Smooth muscle cell (in vitro differentiated cells): Measurements from ENCODE around the gene KCNAB1. TPM values are rescaled to one million over a fixed set of nuclear protein-coding genes. Genes with fewer than 3 reads are reported as not detected.
"Not testable (repeated sequence)": the region's sequence is repeated elsewhere in the genome, so short reads cannot be mapped to it uniquely, and the experiment has no call there.

ENCODE experiments used
- DNase-seq: peaks from one replicate; lab custom pipeline; 2025; ENCODE audit not compliant: unreplicated experiment; lab: John Stamatoyannopoulos, UW
- H2AFZ ChIP-seq: fragments of 200-600 bp; sonication (generic); 2 replicates; pipeline ENCODE4 v1.6.0; 2016; ENCODE audit warnings: antibody characterized with exemption, low read depth, mild to moderate bottlenecking
- H3F3A ChIP-seq: fragments of 200-600 bp; sonication (generic); 2 replicates; pipeline ENCODE4 v1.6.0; 2017; ENCODE audit warnings: antibody characterized with exemption, low read depth
- H3K27ac ChIP-seq: fragments of 200-600 bp; sonication (generic); 2 replicates; pipeline ENCODE4 v1.5.1; 2016; ENCODE audit warnings: low read depth, mild to moderate bottlenecking
- H3K27me3 ChIP-seq: fragments of 200-600 bp; sonication (generic); 2 replicates; pipeline ENCODE4 v1.6.1; 2016; ENCODE audit warnings: low read depth, mild to moderate bottlenecking
- H3K36me3 ChIP-seq: fragments of 200-600 bp; sonication (generic); 2 replicates; pipeline ENCODE4 v1.5.1; 2016; ENCODE audit warnings: low read depth
- H3K4me1 ChIP-seq: fragments of 200-600 bp; sonication (generic); 2 replicates; pipeline ENCODE4 v1.5.1; 2016; ENCODE audit warnings: low read depth
- H3K4me2 ChIP-seq: fragments of 200-600 bp; sonication (generic); 2 replicates; pipeline ENCODE4 v1.6.0; 2016; ENCODE audit warnings: mild to moderate bottlenecking
- H3K4me3 ChIP-seq: fragments of 200-600 bp; sonication (generic); 2 replicates; pipeline ENCODE4 v1.5.1; 2016; ENCODE audit warnings: mild to moderate bottlenecking
- H3K79me2 ChIP-seq: fragments of 200-600 bp; sonication (generic); 2 replicates; pipeline ENCODE4 v1.6.0; 2016; ENCODE audit warnings: low read depth, mild to moderate bottlenecking
- H3K9ac ChIP-seq: fragments of 200-600 bp; sonication (generic); 2 replicates; pipeline ENCODE4 v1.6.0; 2016; ENCODE audit warnings: low read depth
- H3K9me3 ChIP-seq: fragments of 200-600 bp; sonication (generic); replicated peaks from 2 replicates; pipeline ENCODE4 v1.5.1; 2016; ENCODE audit warnings: low read depth
- H4K20me1 ChIP-seq: fragments of 200-600 bp; sonication (generic); 2 replicates; pipeline ENCODE4 v1.6.0; 2016; ENCODE audit warnings: low read depth
- WGBS: methylation state at CpG from one replicate; pipeline ENCODE4 v1.1.7; 2016; ENCODE audit warnings: low lambda C conversion rate; 5-methylcytosine and 5-hydroxymethylcytosine counted together
- polyA plus RNA-seq: library from polyadenylated mRNA; unstranded; fragments of >200 nt; fragmentation: Nextera tagmentation; extraction: Ambion mirVana; gene quantifications from 2 replicates; pipeline ENCODE4 v1.2.1, GENCODE V29; 2016
- total RNA-seq: library from RNA; depleted of rRNA; stranded (reverse); fragments of >200 nt; gene quantifications from 2 replicates; pipeline ENCODE4 v1.2.3, GENCODE V29; 2014
- TF ChIP-seq, protein P1 (sequence below): fragments of 200-600 bp; sonication (generic); IDR thresholded peaks from 2 replicates; pipeline ENCODE4 v1.5.1; 2017; ENCODE audit warnings: borderline replicate concordance, mild to moderate bottlenecking, antibody characterized with exemption; ENCODE audit not compliant: insufficient read depth, poor library complexity, severe bottlenecking

Gene KCNAB1
- total and polyA plus RNA-seq, 2 experiments from 2014 or later: 0.36 to 1.0 TPM

DNA sequence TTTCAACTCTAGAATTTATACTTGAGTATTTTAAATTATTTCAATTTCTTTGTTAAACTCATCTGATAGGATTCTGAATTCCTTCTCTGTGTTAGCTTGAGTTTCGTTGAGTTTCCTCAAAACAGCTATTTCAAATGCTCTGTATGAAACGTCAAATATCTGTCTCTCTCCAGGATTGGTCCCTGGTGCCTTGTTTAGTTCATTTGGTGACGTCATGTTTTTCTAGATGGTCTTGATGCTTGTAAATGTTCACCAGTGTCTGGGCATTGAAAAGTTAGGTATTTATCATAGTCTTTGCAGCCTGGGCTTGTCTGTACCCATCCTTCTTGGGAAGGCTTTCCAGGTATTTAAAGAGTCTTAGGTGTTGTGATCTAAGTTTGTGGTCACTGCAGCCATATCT, 151.1 kb downstream of the KCNAB1 start:
- no peak overlapping the region for H3K4me3 ChIP-seq
- no peaks in the 10 kb centered on the region for H3F3A ChIP-seq
- no peaks in the 10 kb centered on the region for H3K27me3 ChIP-seq
- no peaks in the 10 kb centered on the region for H3K4me1 ChIP-seq
- no peaks in the 10 kb centered on the region for H3K9me3 ChIP-seq
- TF ChIP-seq, protein P1, sequence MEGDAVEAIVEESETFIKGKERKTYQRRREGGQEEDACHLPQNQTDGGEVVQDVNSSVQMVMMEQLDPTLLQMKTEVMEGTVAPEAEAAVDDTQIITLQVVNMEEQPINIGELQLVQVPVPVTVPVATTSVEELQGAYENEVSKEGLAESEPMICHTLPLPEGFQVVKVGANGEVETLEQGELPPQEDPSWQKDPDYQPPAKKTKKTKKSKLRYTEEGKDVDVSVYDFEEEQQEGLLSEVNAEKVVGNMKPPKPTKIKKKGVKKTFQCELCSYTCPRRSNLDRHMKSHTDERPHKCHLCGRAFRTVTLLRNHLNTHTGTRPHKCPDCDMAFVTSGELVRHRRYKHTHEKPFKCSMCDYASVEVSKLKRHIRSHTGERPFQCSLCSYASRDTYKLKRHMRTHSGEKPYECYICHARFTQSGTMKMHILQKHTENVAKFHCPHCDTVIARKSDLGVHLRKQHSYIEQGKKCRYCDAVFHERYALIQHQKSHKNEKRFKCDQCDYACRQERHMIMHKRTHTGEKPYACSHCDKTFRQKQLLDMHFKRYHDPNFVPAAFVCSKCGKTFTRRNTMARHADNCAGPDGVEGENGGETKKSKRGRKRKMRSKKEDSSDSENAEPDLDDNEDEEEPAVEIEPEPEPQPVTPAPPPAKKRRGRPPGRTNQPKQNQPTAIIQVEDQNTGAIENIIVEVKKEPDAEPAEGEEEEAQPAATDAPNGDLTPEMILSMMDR: no peak
- no peaks in the 10 kb centered on the region for H4K20me1 ChIP-seq
- no peak overlapping the region for H3K27ac ChIP-seq
- H3K4me2 ChIP-seq: no peak overlapping the region
- H2AFZ ChIP-seq: no peak overlapping the region
- DNase-seq: no peak
- H3K9ac ChIP-seq: no peak overlapping the region
- 88% methylated on average over 3 of the region's 3 CpGs for WGBS
- no peaks in the 10 kb centered on the region for H3K79me2 ChIP-seq
- H3K36me3 ChIP-seq: no peaks in the 10 kb centered on the region

DNA sequence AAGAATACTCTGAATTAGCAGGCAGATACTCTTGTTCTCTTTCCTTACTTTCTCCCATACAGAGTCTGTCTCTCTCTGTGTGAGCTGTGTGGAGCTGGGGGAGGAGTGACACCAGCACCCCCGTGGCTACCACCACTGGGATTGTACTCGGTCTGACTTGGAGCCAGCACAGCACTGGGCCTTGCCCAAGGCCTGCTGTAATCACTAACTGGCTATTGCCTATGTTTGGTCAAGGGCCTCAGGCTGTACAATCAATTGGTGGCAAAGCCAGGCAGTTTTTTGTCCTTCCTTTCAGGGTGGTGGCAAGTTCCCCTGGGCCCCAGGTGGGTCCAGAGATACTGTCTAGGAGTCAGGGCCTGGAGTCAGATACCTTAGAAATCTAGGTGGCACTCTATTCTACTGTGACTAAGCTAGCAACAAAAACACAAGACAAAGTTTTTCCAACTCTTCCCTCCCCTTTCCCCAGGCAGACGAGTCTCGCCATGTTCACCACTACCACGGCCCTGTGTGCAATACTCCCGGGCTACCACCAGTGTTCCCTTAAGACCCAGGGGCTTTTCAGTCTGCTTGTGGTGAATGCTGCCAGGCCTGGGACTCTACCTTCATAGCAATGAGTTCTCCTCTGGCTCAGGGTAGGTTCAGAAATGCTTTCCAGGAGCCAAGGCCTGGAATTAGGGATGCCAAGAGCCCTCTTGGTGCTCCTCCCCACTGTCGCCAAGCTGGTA, 151.8 kb downstream of the KCNAB1 start:
- TF ChIP-seq, protein P1: no peak
- DNase-seq: no peak
- Histone ChIP-seq H4K20me1 (no peaks in the 10 kb centered on the region), H3F3A (no peaks in the 10 kb centered on the region), H3K4me1 (no peaks in the 10 kb centered on the region), H3K9me3 (no peaks in the 10 kb centered on the region), H3K4me2 (no peak overlapping the region), H3K27me3 (no peaks in the 10 kb centered on the region), H3K79me2 (no peaks in the 10 kb centered on the region), H3K27ac (no peak overlapping the region), H3K36me3 (no peaks in the 10 kb centered on the region), H3K9ac (no peak overlapping the region), H2AFZ (no peak overlapping the region), H3K4me3 (no peak overlapping the region)
- WGBS: 92% methylated on average over 7 of the region's 7 CpGs

DNA sequence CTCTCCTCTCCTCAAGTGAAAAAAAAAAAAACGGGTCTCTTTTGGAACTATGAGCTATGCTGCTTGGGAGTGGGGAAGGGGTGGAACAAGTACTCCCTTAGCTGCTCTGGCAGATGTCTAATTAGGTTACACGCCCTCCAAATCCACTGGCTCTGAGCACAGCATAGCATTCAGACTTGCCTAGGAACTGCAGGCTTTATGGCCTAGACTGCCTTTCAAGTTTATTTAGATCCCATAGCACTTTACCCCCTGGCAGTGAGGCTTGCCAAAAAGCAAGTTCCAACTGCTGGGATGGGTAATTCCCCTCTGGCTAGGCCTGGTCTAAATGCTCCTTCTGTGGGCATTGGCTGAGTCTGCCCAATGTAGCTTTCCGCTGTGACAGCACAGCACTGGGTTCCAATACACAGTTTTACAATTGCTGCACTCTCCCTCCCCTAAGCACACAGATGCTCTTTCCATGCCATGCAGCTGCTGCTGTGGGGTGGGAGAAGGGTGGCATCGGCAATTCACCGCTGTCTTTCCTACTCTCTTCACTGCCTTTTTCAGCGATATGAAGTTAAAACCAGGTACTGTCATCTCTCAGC, 152.8 kb downstream of the KCNAB1 start:
- H4K20me1 ChIP-seq: no peaks in the 10 kb centered on the region
- no peak overlapping the region for H2AFZ ChIP-seq
- DNase-seq: no peak
- H3F3A ChIP-seq: no peaks in the 10 kb centered on the region
- no peak overlapping the region for H3K4me3 ChIP-seq
- no peaks in the 10 kb centered on the region for H3K4me1 ChIP-seq
- H3K9me3 ChIP-seq: no peaks in the 10 kb centered on the region
- no peak overlapping the region for H3K4me2 ChIP-seq
- no peak overlapping the region for H3K27ac ChIP-seq
- no peaks in the 10 kb centered on the region for H3K27me3 ChIP-seq
- H3K9ac ChIP-seq: no peak overlapping the region
- H3K36me3 ChIP-seq: no peaks in the 10 kb centered on the region
- H3K79me2 ChIP-seq: no peaks in the 10 kb centered on the region
- TF ChIP-seq, protein P1: no peak
- 90% methylated on average over 6 of the region's 6 CpGs for WGBS

DNA sequence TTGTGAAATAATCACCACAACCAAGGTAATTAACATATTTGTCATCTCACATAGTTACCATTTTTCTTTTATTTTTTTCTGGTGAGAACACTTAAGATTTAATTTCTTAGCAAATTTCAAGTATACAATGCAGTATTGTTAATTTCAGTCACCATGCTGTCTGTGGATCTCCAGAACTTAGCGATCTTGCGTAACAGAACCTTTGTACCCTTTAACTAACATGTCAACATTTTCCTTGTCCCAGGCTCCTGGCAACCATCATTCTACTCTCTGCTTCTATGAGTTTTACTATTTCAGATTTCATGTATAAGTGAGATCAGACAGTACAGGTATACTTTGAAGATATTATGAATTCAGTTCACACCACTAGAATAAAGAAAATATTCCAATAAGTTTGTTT, 154.4 kb downstream of the KCNAB1 start:
- 98% methylated on average over 2 of the region's 2 CpGs for WGBS
- H3K36me3 ChIP-seq: no peaks in the 10 kb centered on the region
- no peak overlapping the region for H3K4me3 ChIP-seq
- no peaks in the 10 kb centered on the region for H3K4me1 ChIP-seq
- H3K9me3 ChIP-seq: no peaks in the 10 kb centered on the region
- no peak overlapping the region for H2AFZ ChIP-seq
- TF ChIP-seq, protein P1: no peak
- no peaks in the 10 kb centered on the region for H3K79me2 ChIP-seq
- H4K20me1 ChIP-seq: no peaks in the 10 kb centered on the region
- no peaks in the 10 kb centered on the region for H3K27me3 ChIP-seq
- no peak overlapping the region for H3K4me2 ChIP-seq
- no peaks in the 10 kb centered on the region for H3F3A ChIP-seq
- no peak overlapping the region for H3K27ac ChIP-seq
- no peak for DNase-seq
- H3K9ac ChIP-seq: no peak overlapping the region

DNA sequence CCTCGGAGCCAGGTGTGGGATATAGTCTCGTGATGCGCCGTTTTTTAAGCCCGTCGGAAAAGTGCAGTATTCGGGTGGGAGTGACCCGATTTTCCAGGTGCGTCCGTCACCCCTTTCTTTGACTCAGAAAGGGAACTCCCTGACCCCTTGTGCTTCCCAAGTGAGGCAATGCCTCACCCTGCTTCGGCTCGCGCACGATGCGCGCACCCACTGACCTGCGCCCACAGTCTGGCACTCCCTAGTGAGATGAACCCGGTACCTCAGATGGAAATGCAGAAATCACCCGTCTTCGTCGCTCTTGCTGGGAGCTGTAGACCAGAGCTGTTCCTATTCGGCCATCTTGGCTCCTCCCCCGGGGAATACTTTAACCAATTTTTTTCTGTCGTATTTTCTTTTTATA, 164.3 kb downstream of the KCNAB1 start:
- not testable (repeated sequence) for H3K4me2 ChIP-seq, H3K9ac ChIP-seq, H3K79me2 ChIP-seq, H3F3A ChIP-seq, H3K36me3 ChIP-seq, DNase-seq, H3K4me3 ChIP-seq, H4K20me1 ChIP-seq, H3K9me3 ChIP-seq, H2AFZ ChIP-seq, H3K27ac ChIP-seq, H3K4me1 ChIP-seq
- peaks cover 15% of the 10 kb centered on the region for H3K27me3 ChIP-seq
- 96% methylated on average over 24 of the region's 24 CpGs for WGBS
